Effector memory CD8-positive, alpha-beta T cell (primary cell): ENCODE results near the gene SLC50A1.
A peak's percentile ranks its signal among the peaks of the same experiment; 100 is the strongest.

Source experiments
- ATAC-seq: fragments of 150-1000 bp; cut with Tn5 transposase; replicated peaks from 2 replicates; pipeline ENCODE4 v1.10.0; 2021; ENCODE audit warnings: mild to moderate bottlenecking, moderate library complexity
- DNase-seq, 3 experiments: peaks; one replicate each; pipeline ENCODE4 v3.0.0; 2021
- H3K27ac Mint-ChIP-seq, 2 donors: one replicate each; pipeline ENCODE4 v1.8.0; 2022; ENCODE audit warnings: mild to moderate bottlenecking in 2 of 2, mixed read lengths in 2 of 2, moderate library complexity in 2 of 2
- H3K27me3 Mint-ChIP-seq, 2 donors: one replicate each; pipeline ENCODE4 v1.8.0; 2022; ENCODE audit warnings: mixed read lengths in 2 of 2
- H3K36me3 Mint-ChIP-seq: one replicate; pipeline ENCODE4 v1.8.0; 2022; ENCODE audit warnings: mild to moderate bottlenecking, moderate library complexity, mixed read lengths; ENCODE audit not compliant: insufficient read depth
- H3K4me1 Mint-ChIP-seq, 2 donors: one replicate each; pipeline ENCODE4 v1.8.0; 2022; ENCODE audit warnings: low read depth in 2 of 2, mixed read lengths in 2 of 2
- H3K4me3 Mint-ChIP-seq, 2 donors: one replicate each; pipeline ENCODE4 v1.8.0; 2022; ENCODE audit warnings: mild to moderate bottlenecking in 2 of 2, mixed read lengths in 2 of 2, moderate library complexity in 2 of 2
- H3K9me3 Mint-ChIP-seq, 2 donors: one replicate each; pipeline ENCODE4 v1.8.0; 2022; ENCODE audit warnings: mixed read lengths in 2 of 2

Gene SLC50A1

GRCh38 chr1:155172732-155173477 is 37.3 kb downstream of the SLC50A1 start, which contains the start of gene KRTCAP2:
Gene KRTCAP2, minus strand, starts transcription at chr1:155173304. Its CDS starts 80 bp downstream, at chr1:155173224.
- Mint-ChIP-seq H3K27ac (peak within 1 kb of the TSS; percentile 99), H3K36me3 (peaks cover 44% of the 10 kb centered on the region), H3K27me3 (no peaks in the 10 kb centered on the region), H3K4me1 (peaks cover 39% of the 10 kb centered on the region in 2 donors), H3K4me3 (peak within 1 kb of the TSS; percentile 99), H3K9me3 (no peaks in the 10 kb centered on the region)
- ATAC-seq, result peak; percentile 84
- DNase-seq, result peak; percentile 89 to 92 (median 92)

- H3K36me3 Mint-ChIP-seq, result peaks cover 45% of the 10 kb centered on the region
- ATAC-seq (peak; percentile 16), DNase-seq (no peak)
- H3K4me1 Mint-ChIP-seq, result peaks cover 38% of the 10 kb centered on the region in 2 donors
- peak within 1 kb of the TSS; percentile 99 for H3K4me3 Mint-ChIP-seq
- no peaks in the 10 kb centered on the region for H3K27me3 Mint-ChIP-seq
- peak within 1 kb of the TSS; percentile 99 for H3K27ac Mint-ChIP-seq
- H3K9me3 Mint-ChIP-seq, result no peaks in the 10 kb centered on the region
These were observed 38.0 kb downstream of the SLC50A1 start, which contains the start of gene TRIM46 for GRCh38 chr1:155173478-155174323. Gene TRIM46, plus strand, starts transcription at chr1:155173849. Its CDS starts 118 bp downstream, at chr1:155173967.

GRCh38 chr1:155174324-155175280 is 39.0 kb downstream of the SLC50A1 start:
- H3K36me3 Mint-ChIP-seq, result peaks cover 42% of the 10 kb centered on the region
- peaks cover 37 to 38% of the 10 kb centered on the region in 2 donors for H3K4me1 Mint-ChIP-seq
- peak; percentile 4 for ATAC-seq
- no peaks in the 10 kb centered on the region for H3K27me3 Mint-ChIP-seq
- peak overlapping the region; percentile 78 to 99 for H3K27ac Mint-ChIP-seq
- H3K9me3 Mint-ChIP-seq, result no peaks in the 10 kb centered on the region
- DNase-seq, result peak; percentile 34 to 38 (median 34)
- peak overlapping the region; percentile 99 for H3K4me3 Mint-ChIP-seq

GRCh38 chr1:155175281-155175926 is 39.8 kb downstream of the SLC50A1 start:
- Mint-ChIP-seq H3K9me3 (no peaks in the 10 kb centered on the region), H3K4me3 (peak overlapping the region; percentile 99), H3K27ac (peak overlapping the region in 1 of 2 donors; percentile 99), H3K27me3 (no peaks in the 10 kb centered on the region), H3K4me1 (peaks cover 36 to 37% of the 10 kb centered on the region in 2 donors), H3K36me3 (peaks cover 41% of the 10 kb centered on the region)
- DNase-seq, result no peak
- no peak for ATAC-seq

GRCh38 chr1:155175927-155176371 is 40.3 kb downstream of the SLC50A1 start:
- DNase-seq, result no peak
- Mint-ChIP-seq H3K27me3 (no peaks in the 10 kb centered on the region), H3K27ac (no peak overlapping the region), H3K4me1 (peaks cover 35 to 37% of the 10 kb centered on the region in 2 donors), H3K9me3 (no peaks in the 10 kb centered on the region), H3K4me3 (peak overlapping the region; percentile 39 to 54), H3K36me3 (peaks cover 35% of the 10 kb centered on the region)
- ATAC-seq, result no peak

GRCh38 chr1:155176544-155177071 is 41.0 kb downstream of the SLC50A1 start:
- H3K9me3 Mint-ChIP-seq, result no peaks in the 10 kb centered on the region
- no peaks in the 10 kb centered on the region for H3K27me3 Mint-ChIP-seq
- peak overlapping the region; percentile 39 to 54 for H3K4me3 Mint-ChIP-seq
- DNase-seq (peak; percentile 83 to 84 (median 83)), ATAC-seq (peak; percentile 35)
- H3K27ac Mint-ChIP-seq, result no peak overlapping the region
- H3K36me3 Mint-ChIP-seq, result peaks cover 35% of the 10 kb centered on the region
- peaks cover 35 to 37% of the 10 kb centered on the region in 2 donors for H3K4me1 Mint-ChIP-seq

- Mint-ChIP-seq H3K27ac (peak overlapping the region in 1 of 2 donors; percentile 51), H3K4me3 (no peak overlapping the region), H3K27me3 (no peaks in the 10 kb centered on the region), H3K9me3 (no peaks in the 10 kb centered on the region), H3K4me1 (peaks cover 30 to 33% of the 10 kb centered on the region in 2 donors), H3K36me3 (peaks cover 28% of the 10 kb centered on the region)
- no peak for DNase-seq
- no peak for ATAC-seq
These were observed 41.7 kb downstream of the SLC50A1 start for GRCh38 chr1:155177192-155177917.

GRCh38 chr1:155177918-155178281 is 42.2 kb downstream of the SLC50A1 start:
- peak overlapping the region in 1 of 2 donors; percentile 51 for H3K27ac Mint-ChIP-seq
- no peaks in the 10 kb centered on the region for H3K27me3 Mint-ChIP-seq
- H3K4me3 Mint-ChIP-seq, result no peak overlapping the region

GRCh38 chr1:155178441-155179111 is 42.9 kb downstream of the SLC50A1 start:
- ATAC-seq, result no peak
- Mint-ChIP-seq H3K36me3 (peaks cover 21% of the 10 kb centered on the region), H3K27ac (no peak overlapping the region), H3K4me3 (no peak overlapping the region), H3K4me1 (peaks cover 21 to 23% of the 10 kb centered on the region in 2 donors), H3K9me3 (no peaks in the 10 kb centered on the region), H3K27me3 (no peaks in the 10 kb centered on the region)
- DNase-seq, result no peak

More at GRCh38 chr1:155177918-155178281, 42.2 kb downstream of the SLC50A1 start:
- peaks cover 25% of the 10 kb centered on the region for H3K36me3 Mint-ChIP-seq
- no peaks in the 10 kb centered on the region for H3K9me3 Mint-ChIP-seq
- H3K4me1 Mint-ChIP-seq, result peaks cover 27 to 30% of the 10 kb centered on the region in 2 donors
- no peak for DNase-seq
- no peak for ATAC-seq

GRCh38 chr1:155179112-155180031 is 43.7 kb downstream of the SLC50A1 start:
- no peak for ATAC-seq
- peak overlapping the region in 1 of 2 donors; percentile 53 for H3K27ac Mint-ChIP-seq
- no peak overlapping the region for H3K4me3 Mint-ChIP-seq
- H3K27me3 Mint-ChIP-seq, result no peaks in the 10 kb centered on the region
- H3K9me3 Mint-ChIP-seq, result no peaks in the 10 kb centered on the region
- H3K4me1 Mint-ChIP-seq, result peaks cover 15 to 17% of the 10 kb centered on the region in 2 donors
- no peak for DNase-seq
- H3K36me3 Mint-ChIP-seq, result peaks cover 21% of the 10 kb centered on the region
